ENCODE measurements around the gene FAM76A. TPM values are rescaled to one million over a fixed set of nuclear protein-coding genes. Genes with fewer than 3 reads are reported as not detected.

The FAM76A gene
- total and polyA plus RNA-seq, 3 donors from 2014 or later, result 22.6 to 26.6 (median 23.0) TPM

DNA sequence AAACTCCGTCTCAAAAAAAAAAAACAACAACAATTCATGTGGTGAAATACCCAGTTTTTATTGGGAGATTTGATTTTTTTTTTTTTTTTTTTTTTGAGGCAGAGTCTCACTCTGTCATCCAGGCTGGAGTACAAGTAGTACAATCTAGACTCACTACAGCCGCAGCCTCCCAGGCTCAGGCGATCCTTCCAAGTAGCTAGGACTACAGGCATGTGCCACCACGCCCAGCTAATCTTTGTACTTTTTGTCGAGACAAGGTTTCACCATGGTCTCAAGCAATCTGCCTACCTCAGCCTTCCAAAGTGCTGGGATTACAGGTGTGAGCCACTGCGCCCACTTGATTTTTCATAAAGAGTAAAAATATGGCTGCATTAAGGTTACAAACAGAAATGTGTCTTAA lies 15.4 kb downstream of the FAM76A start:
- no peaks in the 10 kb centered on the region for H3K9me3 ChIP-seq
- H3K4me3 ChIP-seq, result no peak overlapping the region
- no peaks in the 10 kb centered on the region for H3K27me3 ChIP-seq
- TF ChIP-seq CTCF (IDR thresholded peaks at IDR 0.05) (no peak), POLR2A (IDR thresholded peaks at IDR 0.05) (no peak)
- no peak for DNase-seq
- H3K27ac ChIP-seq, result no peak overlapping the region
- 92 to 96% methylated on average over 6 of the region's 6 CpGs for WGBS, 2 donors
- H3K4me1 ChIP-seq, result no peaks in the 10 kb centered on the region
- H3K36me3 ChIP-seq (ENCODE audit: low read depth, missing control alignments), result no peaks in the 10 kb centered on the region
- intact Hi-C loops (cut with DNase I; ENCODE audit: low total_unique reads), result no loop called here

GRCh38 chr1:27744556-27744955 lies 18.8 kb downstream of the FAM76A start:
- no peak overlapping the region for H3K27ac ChIP-seq
- no peaks in the 10 kb centered on the region for H3K4me1 ChIP-seq
- 91 to 94% methylated on average over 5 of the region's 5 CpGs for WGBS, 2 donors
- TF ChIP-seq CTCF (IDR thresholded peaks at IDR 0.05) (no peak), POLR2A (IDR thresholded peaks at IDR 0.05) (no peak)
- no peak overlapping the region for H3K4me3 ChIP-seq
- H3K27me3 ChIP-seq, result no peaks in the 10 kb centered on the region
- no peaks in the 10 kb centered on the region for H3K9me3 ChIP-seq
- no peaks in the 10 kb centered on the region for H3K36me3 ChIP-seq (ENCODE audit: low read depth, missing control alignments)
- no peak for DNase-seq
- intact Hi-C loops (cut with DNase I; ENCODE audit: low total_unique reads), result no loop called here

GRCh38 chr1:27745466-27745865 lies 19.7 kb downstream of the FAM76A start:
- no peaks in the 10 kb centered on the region for H3K27me3 ChIP-seq
- H3K36me3 ChIP-seq (ENCODE audit: low read depth, missing control alignments), result no peaks in the 10 kb centered on the region
- WGBS, 2 donors, result 88 to 91% methylated on average over 4 of the region's 4 CpGs
- H3K4me3 ChIP-seq, result no peak overlapping the region
- no peaks in the 10 kb centered on the region for H3K9me3 ChIP-seq
- no peaks in the 10 kb centered on the region for H3K4me1 ChIP-seq
- DNase-seq, result no peak
- TF ChIP-seq CTCF (IDR thresholded peaks at IDR 0.05), result no peak
- TF ChIP-seq POLR2A (IDR thresholded peaks at IDR 0.05), result no peak
- H3K27ac ChIP-seq, result no peak overlapping the region
- intact Hi-C loops (cut with DNase I; ENCODE audit: low total_unique reads), result no loop called here

DNA sequence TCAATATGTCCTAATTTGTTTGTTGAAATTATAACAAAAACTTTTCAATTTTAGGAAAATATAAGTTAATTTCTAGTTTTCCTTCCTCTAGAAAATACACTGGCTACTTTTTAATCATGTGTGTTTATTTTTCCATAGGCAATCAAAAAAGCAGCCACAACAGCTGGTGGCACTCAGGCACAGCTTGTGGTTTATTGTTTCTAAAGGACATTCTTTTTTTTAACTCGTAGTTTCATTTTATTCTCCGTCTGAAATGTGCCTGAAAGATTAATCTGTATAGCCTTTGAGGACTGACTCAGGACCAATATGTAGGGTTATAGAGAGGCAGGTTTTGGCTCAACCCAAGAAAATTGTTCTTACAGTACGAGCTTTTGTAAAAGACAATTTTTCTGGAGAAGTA lies 26.6 kb downstream of the FAM76A start:
- intact Hi-C loops (cut with DNase I; ENCODE audit: low total_unique reads), result no loop called here
- TF ChIP-seq CTCF (IDR thresholded peaks at IDR 0.05) (no peak), POLR2A (IDR thresholded peaks at IDR 0.05) (no peak)
- DNase-seq, result no peak
- no peaks in the 10 kb centered on the region for H3K36me3 ChIP-seq (ENCODE audit: low read depth, missing control alignments)
- no peaks in the 10 kb centered on the region for H3K27me3 ChIP-seq
- no peak overlapping the region for H3K4me3 ChIP-seq
- 70 to 71% methylated on average over 3 of the region's 3 CpGs for WGBS, 2 donors
- no peaks in the 10 kb centered on the region for H3K4me1 ChIP-seq
- H3K27ac ChIP-seq, result peak overlapping the region in 1 of 2 donors; percentile 7
- H3K9me3 ChIP-seq, result no peaks in the 10 kb centered on the region

DNA sequence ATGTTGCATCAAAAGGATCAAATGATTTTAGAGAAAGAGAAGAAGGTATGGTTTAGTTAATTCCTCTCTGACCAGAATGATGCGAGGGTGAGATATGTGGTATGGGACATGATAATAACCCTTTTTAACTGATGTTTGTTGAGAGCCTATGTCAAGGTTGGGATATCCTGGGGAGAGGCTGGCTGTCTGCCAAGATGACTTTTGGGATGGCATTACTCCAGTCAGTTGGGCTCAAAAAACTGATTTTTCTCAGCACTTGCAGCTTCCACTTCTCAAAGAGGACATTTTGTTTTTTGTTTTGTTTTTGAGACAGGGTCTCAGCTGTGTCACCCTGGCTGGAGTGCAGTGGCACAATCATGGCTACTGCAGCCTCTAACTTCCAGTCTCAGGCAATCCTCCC lies 29.5 kb downstream of the FAM76A start:
- 79 to 89% methylated on average over 1 of the region's 1 CpG for WGBS, 2 donors
- TF ChIP-seq POLR2A (IDR thresholded peaks at IDR 0.05) (no peak), CTCF (IDR thresholded peaks at IDR 0.05) (no peak)
- no peaks in the 10 kb centered on the region for H3K36me3 ChIP-seq (ENCODE audit: low read depth, missing control alignments)
- H3K9me3 ChIP-seq, result no peaks in the 10 kb centered on the region
- H3K27ac ChIP-seq, result peak overlapping the region in 1 of 2 donors; percentile 63
- no peak overlapping the region for H3K4me3 ChIP-seq
- no peak for DNase-seq
- H3K27me3 ChIP-seq, result no peaks in the 10 kb centered on the region
- no peaks in the 10 kb centered on the region for H3K4me1 ChIP-seq
- intact Hi-C loops (cut with DNase I; ENCODE audit: low total_unique reads), result no loop called here

Measured in testis (tissue), 3 donors.